GM12872 (cell line): ENCODE measurements around the gene BIK.
A peak's percentile ranks its signal among the peaks of the same experiment; 100 is the strongest.

Experiments used
- TF ChIP-seq, protein P1 (sequence below): IDR thresholded peaks from 3 replicates; pipeline ENCODE4 v1.5.1; 2011; ENCODE audit warnings: low read depth, mild to moderate bottlenecking, low read length, moderate library complexity; ENCODE audit not compliant: insufficient read depth

Gene BIK

DNA sequence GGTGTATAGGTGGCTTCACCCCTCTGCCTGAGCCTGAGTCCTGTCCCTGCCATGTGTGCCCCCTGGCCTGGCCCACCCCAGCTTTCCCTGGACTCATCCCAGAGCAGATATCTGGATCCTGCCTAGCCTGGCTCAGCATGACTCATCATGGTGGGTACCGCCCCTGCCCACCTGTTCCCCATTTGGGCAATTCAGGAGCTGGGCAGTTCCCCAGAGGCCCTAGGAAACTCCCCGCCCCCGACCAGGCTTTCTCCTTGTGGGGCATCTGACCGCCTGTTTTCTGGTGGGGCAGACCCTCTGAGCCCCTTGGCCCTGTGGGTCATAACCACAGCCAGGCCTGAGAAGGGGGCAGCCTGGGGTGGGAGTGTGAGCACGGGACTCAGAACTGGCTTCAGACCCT, 45.2 kb downstream of the BIK start:
- TF ChIP-seq, protein P1, sequence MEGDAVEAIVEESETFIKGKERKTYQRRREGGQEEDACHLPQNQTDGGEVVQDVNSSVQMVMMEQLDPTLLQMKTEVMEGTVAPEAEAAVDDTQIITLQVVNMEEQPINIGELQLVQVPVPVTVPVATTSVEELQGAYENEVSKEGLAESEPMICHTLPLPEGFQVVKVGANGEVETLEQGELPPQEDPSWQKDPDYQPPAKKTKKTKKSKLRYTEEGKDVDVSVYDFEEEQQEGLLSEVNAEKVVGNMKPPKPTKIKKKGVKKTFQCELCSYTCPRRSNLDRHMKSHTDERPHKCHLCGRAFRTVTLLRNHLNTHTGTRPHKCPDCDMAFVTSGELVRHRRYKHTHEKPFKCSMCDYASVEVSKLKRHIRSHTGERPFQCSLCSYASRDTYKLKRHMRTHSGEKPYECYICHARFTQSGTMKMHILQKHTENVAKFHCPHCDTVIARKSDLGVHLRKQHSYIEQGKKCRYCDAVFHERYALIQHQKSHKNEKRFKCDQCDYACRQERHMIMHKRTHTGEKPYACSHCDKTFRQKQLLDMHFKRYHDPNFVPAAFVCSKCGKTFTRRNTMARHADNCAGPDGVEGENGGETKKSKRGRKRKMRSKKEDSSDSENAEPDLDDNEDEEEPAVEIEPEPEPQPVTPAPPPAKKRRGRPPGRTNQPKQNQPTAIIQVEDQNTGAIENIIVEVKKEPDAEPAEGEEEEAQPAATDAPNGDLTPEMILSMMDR, result no peak

GRCh38 chr22:43156413-43156812, 45.9 kb downstream of the BIK start:
- TF ChIP-seq, protein P1, result no peak

- TF ChIP-seq, protein P1, result no peak
Observed at GRCh38 chr22:43157874-43158546, 47.5 kb downstream of the BIK start.

GRCh38 chr22:43158778-43159483, 48.4 kb downstream of the BIK start:
- TF ChIP-seq, protein P1, result no peak

GRCh38 chr22:43159484-43160178, 49.1 kb downstream of the BIK start:
- TF ChIP-seq, protein P1, result peak; percentile 50

DNA sequence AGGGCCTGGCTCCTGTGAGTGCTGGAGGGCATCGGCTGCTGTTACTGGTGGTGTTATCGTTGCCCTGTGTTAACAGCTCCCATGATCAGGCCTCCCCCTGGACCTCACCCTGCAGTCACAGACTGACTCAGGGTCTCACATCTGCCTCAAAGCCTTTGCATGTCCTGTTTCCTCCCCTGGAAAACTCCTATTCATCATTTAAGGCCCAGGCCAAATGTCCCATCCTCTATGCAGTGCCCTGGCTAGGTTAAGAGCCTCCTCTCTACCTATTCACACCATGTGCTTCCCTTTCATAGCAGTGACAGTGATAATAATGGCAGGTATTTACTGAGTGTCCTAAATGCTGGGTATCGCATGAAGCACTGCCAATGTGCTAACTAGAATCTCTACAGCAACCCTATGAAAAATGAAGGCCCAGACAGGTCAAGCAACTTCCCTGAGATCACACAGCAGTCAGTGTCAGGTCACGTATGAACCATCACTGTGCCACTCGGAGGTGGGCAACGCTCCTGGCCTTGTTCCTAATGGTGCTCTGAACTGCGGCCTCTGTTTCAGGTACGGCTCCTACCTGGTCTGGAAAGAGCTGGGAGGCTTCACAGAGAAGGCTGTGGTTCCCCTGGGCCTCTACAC, 50.1 kb downstream of the BIK start:
- TF ChIP-seq, protein P1, result no peak

GRCh38 chr22:43162412-43163150, 52.0 kb downstream of the BIK start:
- TF ChIP-seq, protein P1, result no peak
